GM23248 (cell line): ENCODE data around the gene MN1. TPM values are rescaled to one million over a fixed set of nuclear protein-coding genes. Genes with fewer than 3 reads are reported as not detected.

Experiments
- DNase-seq: peaks from one replicate; pipeline ENCODE4 v3.0.0-alpha.2; 2015
- H2AFZ ChIP-seq: fragments of 200-600 bp; sonication (generic); 2 replicates; pipeline ENCODE4 v1.6.1; 2016; ENCODE audit warnings: antibody characterized with exemption
- H3F3A ChIP-seq: fragments of 200-600 bp; sonication (generic); 2 replicates; pipeline ENCODE4 v1.6.1; 2016; ENCODE audit warnings: mild to moderate bottlenecking, antibody characterized with exemption, mixed run types; ENCODE audit not compliant: insufficient read depth
- H3K27ac ChIP-seq: fragments of 200-600 bp; sonication (generic); 2 replicates; pipeline ENCODE4 v1.5.1; 2016; ENCODE audit warnings: mild to moderate bottlenecking
- H3K27me3 ChIP-seq: fragments of 200-600 bp; sonication (generic); replicated peaks from 2 replicates; pipeline ENCODE4 v1.6.1; 2016; ENCODE audit warnings: mild to moderate bottlenecking; ENCODE audit not compliant: insufficient read depth
- H3K36me3 ChIP-seq: fragments of 200-600 bp; sonication (generic); 2 replicates; pipeline ENCODE4 v1.6.1; 2016; ENCODE audit warnings: low read depth, mild to moderate bottlenecking
- H3K4me1 ChIP-seq: fragments of 200-600 bp; sonication (generic); 2 replicates; pipeline ENCODE4 v1.6.1; 2016; ENCODE audit warnings: mild to moderate bottlenecking; ENCODE audit not compliant: insufficient read depth
- H3K4me2 ChIP-seq: fragments of 200-600 bp; sonication (generic); one replicate; pipeline ENCODE4 v1.6.1; 2016; ENCODE audit warnings: mild to moderate bottlenecking; ENCODE audit not compliant: unreplicated experiment
- H3K4me3 ChIP-seq: fragments of 200-600 bp; sonication (generic); 2 replicates; pipeline ENCODE4 v1.5.1; 2016; ENCODE audit warnings: mild to moderate bottlenecking
- H3K79me2 ChIP-seq: fragments of 200-600 bp; sonication (generic); 2 replicates; pipeline ENCODE4 v1.6.1; 2016; ENCODE audit warnings: mild to moderate bottlenecking; ENCODE audit not compliant: insufficient read depth
- H3K9ac ChIP-seq: fragments of 200-600 bp; sonication (generic); 2 replicates; pipeline ENCODE4 v1.6.1; 2016; ENCODE audit warnings: mild to moderate bottlenecking
- H3K9me2 ChIP-seq: fragments of 200-600 bp; sonication (generic); 2 replicates; pipeline ENCODE4 v1.6.1; 2016; ENCODE audit warnings: mixed run types, mild to moderate bottlenecking, moderate library complexity; ENCODE audit not compliant: insufficient read depth
- H3K9me3 ChIP-seq: fragments of 200-600 bp; sonication (generic); one replicate; pipeline ENCODE4 v1.6.1; 2017; ENCODE audit warnings: low read depth
- H4K20me1 ChIP-seq: fragments of 200-600 bp; sonication (generic); 2 replicates; pipeline ENCODE4 v1.6.0; 2016; ENCODE audit not compliant: insufficient read depth
- EZH2 ChIP-seq: fragments of 200-600 bp; sonication (generic); IDR thresholded peaks from 2 replicates; pipeline ENCODE4 v1.6.1; 2018; ENCODE audit warnings: antibody characterized with exemption, mild to moderate bottlenecking; ENCODE audit not compliant: insufficient read depth, poor library complexity, severe bottlenecking
- EZH2phosphoT487 ChIP-seq: fragments of 200-600 bp; sonication (generic); IDR thresholded peaks from 2 replicates; pipeline ENCODE4 v1.6.1; 2018; ENCODE audit warnings: antibody characterized with exemption, moderate library complexity, mild to moderate bottlenecking, low read depth; ENCODE audit not compliant: insufficient read depth
- WGBS, 2 experiments: methylation state at CpG; one replicate each; pipeline ENCODE4 v1.1.6; 2015 to 2017; ENCODE audit warnings: low lambda C conversion rate in 2 of 2, low coverage in 1 of 2; ENCODE audit errors: missing lambda C conversion rate in 2 of 2; 5-methylcytosine and 5-hydroxymethylcytosine counted together
- in situ Hi-C: fragments of 300-500 bp; cut with MboI; formaldehyde crosslinking; loops from 2 replicates; pipeline ENCODE4 v1.15.0; 2020
- polyA plus RNA-seq: library from polyadenylated mRNA; unstranded; fragments of >200 nt; fragmentation: Nextera tagmentation; extraction: Ambion mirVana; gene quantifications from 2 replicates; pipeline ENCODE4 v1.2.1, GENCODE V29; 2016
- total RNA-seq: library from RNA; depleted of rRNA; stranded (reverse); fragments of >200 nt; shearing (Covaris generic); gene quantifications from 2 replicates; pipeline ENCODE4 v1.2.3, GENCODE V29; 2014

Gene MN1
- total and polyA plus RNA-seq, 2 experiments from 2014 or later, result 4.2 to 24.8 TPM

- in situ Hi-C loops, result no loop called here
Observed at GRCh38 chr22:27750584-27751265, 50.8 kb downstream of the MN1 start.

GRCh38 chr22:27749597-27750225 lies 51.8 kb downstream of the MN1 start:
- Histone ChIP-seq H3K4me3 (0 out of 2 replicates have a peak overlapping the region, but pooled peaks have one; percentile 5), H3K27ac (peak overlapping the region; percentile 83), H4K20me1 (no peaks in the 10 kb centered on the region), H3K4me2 (peak overlapping the region; percentile 73), H3K4me1 (peaks cover 75% of the 10 kb centered on the region), H3K27me3 (no peaks in the 10 kb centered on the region), H3K9ac (peak overlapping the region; percentile 70), H3K9me2 (no peaks in the 10 kb centered on the region), H3K79me2 (0 out of 2 replicates have a peak, but pooled peaks cover 12% of the 10 kb centered on the region), H2AFZ (peak overlapping the region; percentile 18; the same call in 1 of the 2 replicates), H3F3A (peaks cover 68% of the 10 kb centered on the region), H3K9me3 (no peaks in the 10 kb centered on the region), H3K36me3 (no peaks in the 10 kb centered on the region)
- WGBS, 2 experiments, result 14% methylated on average over 11 of the region's 11 CpGs
- peak; percentile 78 for DNase-seq
- in situ Hi-C loops, result no loop called here
- TF ChIP-seq EZH2phosphoT487, result no peak
- TF ChIP-seq EZH2, result no peak

More at GRCh38 chr22:27750584-27751265, 50.8 kb downstream of the MN1 start:
- H3K9ac ChIP-seq, result peak overlapping the region; percentile 70
- 0 out of 2 replicates have a peak, but pooled peaks cover 17% of the 10 kb centered on the region for H3K79me2 ChIP-seq
- H3K4me1 ChIP-seq, result peaks cover 76% of the 10 kb centered on the region
- DNase-seq, result peak; percentile 24
- H3K27me3 ChIP-seq, result no peaks in the 10 kb centered on the region
- H3K9me2 ChIP-seq, result no peaks in the 10 kb centered on the region
- 62 to 64% methylated on average over 11 to 13 of the region's 13 CpGs for WGBS, 2 experiments
- peaks cover 68% of the 10 kb centered on the region for H3F3A ChIP-seq
- no peaks in the 10 kb centered on the region for H4K20me1 ChIP-seq
- peak overlapping the region; percentile 73 for H3K4me2 ChIP-seq
- TF ChIP-seq EZH2phosphoT487 (no peak), EZH2 (no peak)
- no peak overlapping the region for H2AFZ ChIP-seq
- no peaks in the 10 kb centered on the region for H3K9me3 ChIP-seq
- H3K4me3 ChIP-seq, result no peak overlapping the region
- no peaks in the 10 kb centered on the region for H3K36me3 ChIP-seq
- H3K27ac ChIP-seq, result peak overlapping the region; percentile 83

GRCh38 chr22:27748751-27749191 lies 52.8 kb downstream of the MN1 start:
- Histone ChIP-seq H3K27ac (peak overlapping the region; percentile 83), H3K9me3 (no peaks in the 10 kb centered on the region), H3K9ac (peak overlapping the region; percentile 70), H3K4me2 (peak overlapping the region; percentile 73), H2AFZ (no peak overlapping the region), H3K4me1 (peaks cover 66% of the 10 kb centered on the region), H3K4me3 (peak overlapping the region; percentile 46), H3K79me2 (0 out of 2 replicates have a peak, but pooled peaks cover 3% of the 10 kb centered on the region), H3K27me3 (no peaks in the 10 kb centered on the region), H3K36me3 (no peaks in the 10 kb centered on the region), H3F3A (peaks cover 62% of the 10 kb centered on the region), H3K9me2 (no peaks in the 10 kb centered on the region), H4K20me1 (no peaks in the 10 kb centered on the region)
- peak; percentile 87 for DNase-seq
- in situ Hi-C loops, result no loop called here
- 8 to 9% methylated on average over 11 of the region's 11 CpGs for WGBS, 2 experiments
- TF ChIP-seq EZH2 (no peak), EZH2phosphoT487 (no peak)

- H3K9ac ChIP-seq, result peak overlapping the region; percentile 70
- H3K36me3 ChIP-seq, result no peaks in the 10 kb centered on the region
- H3K27me3 ChIP-seq, result no peaks in the 10 kb centered on the region
- no peak overlapping the region for H2AFZ ChIP-seq
- 2 to 6% methylated on average over 4 of the region's 4 CpGs for WGBS, 2 experiments
- peak; percentile 60 for DNase-seq
- peak overlapping the region; percentile 46 for H3K4me3 ChIP-seq
- no peaks in the 10 kb centered on the region for H3K9me2 ChIP-seq
- peak overlapping the region; percentile 83 for H3K27ac ChIP-seq
- H3F3A ChIP-seq, result peaks cover 58% of the 10 kb centered on the region
- H3K4me2 ChIP-seq, result peak overlapping the region; percentile 73
- H3K4me1 ChIP-seq, result peaks cover 62% of the 10 kb centered on the region
- H3K79me2 ChIP-seq, result no peaks in the 10 kb centered on the region
- in situ Hi-C loops, result no loop called here
- TF ChIP-seq EZH2 (no peak), EZH2phosphoT487 (no peak)
- H3K9me3 ChIP-seq, result no peaks in the 10 kb centered on the region
- H4K20me1 ChIP-seq, result no peaks in the 10 kb centered on the region
Observed at GRCh38 chr22:27748349-27748748, 53.2 kb downstream of the MN1 start.
